T-cell (primary cell): Measurements from ENCODE around the gene SSUH2. TPM values are rescaled to one million over a fixed set of nuclear protein-coding genes. Genes with fewer than 3 reads are reported as not detected.
"Not testable (repeated sequence)": the region's sequence is repeated elsewhere in the genome, so short reads cannot be mapped to it uniquely, and the experiment has no call there.

Source experiments
- ATAC-seq, 4 experiments: fragments of 200-7000 bp in 3 of 4; fragments of 150-1000 bp in 1 of 4; cut with Tn5 transposase; replicated peaks in 1 of 4; 1 replicate in 3 of 4; 2 replicates in 1 of 4; pipeline ENCODE4 v1.10.0; 2021; ENCODE audit warnings: moderate library complexity in 3 of 4, mild to moderate bottlenecking in 2 of 4, moderate number of reproducible peaks in 1 of 4
- CTCF ChIA-PET, 2 donors: fragments of 300-600 bp; sonication (Branson Sonifier 250); formaldehyde crosslinking; loops; one replicate each; lab custom pipeline; 2022; ENCODE audit warnings: antibody characterized with exemption in 2 of 2; lab: Charles Lee
- POLR2A ChIA-PET, 2 donors: fragments of 300-600 bp; sonication (Branson Sonifier 250); formaldehyde crosslinking; loops; one replicate each; lab custom pipeline; 2022; ENCODE audit warnings: antibody characterized with exemption in 2 of 2; lab: Charles Lee
- DNase-seq, 35 experiments: peaks; one replicate each; pipeline versions ENCODE4 v3.0.0 to v3.0.0-alpha.2; 2013 to 2023
- H3K27ac ChIP-seq: one replicate; pipeline ENCODE4 v1.5.1; 2013; ENCODE audit warnings: low read length
- H3K27me3 ChIP-seq, 2 experiments: replicated peaks in 1 of 2; 1 replicate in 1 of 2; 2 replicates in 1 of 2; pipeline versions ENCODE4 v1.6.1 to v1.7.0; 2013; ENCODE audit warnings: low read length in 1 of 2, mixed read lengths in 1 of 2; ENCODE audit not compliant: control insufficient read depth in 2 of 2, insufficient read depth in 2 of 2; ENCODE audit errors: extremely low read depth in 1 of 2
- H3K36me3 ChIP-seq, 2 donors: 1 replicate in 1 of 2; 2 replicates in 1 of 2; pipeline versions ENCODE4 v1.6.1 to v1.7.0; 2013; ENCODE audit warnings: low read length in 1 of 2; ENCODE audit not compliant: control insufficient read depth in 2 of 2, insufficient read depth in 1 of 2; ENCODE audit errors: extremely low read depth in 1 of 2
- H3K4me1 ChIP-seq, 2 experiments: 1 replicate in 1 of 2; 2 replicates in 1 of 2; pipeline versions ENCODE4 v1.6.1 to v1.7.0; 2013; ENCODE audit warnings: low read length in 2 of 2, mixed read lengths in 1 of 2; ENCODE audit not compliant: insufficient read depth in 2 of 2, control insufficient read depth in 1 of 2; ENCODE audit errors: extremely low read depth in 1 of 2
- H3K4me3 ChIP-seq, 2 donors: 1 replicate in 1 of 2; 2 replicates in 1 of 2; pipeline versions ENCODE4 v1.5.1 to v1.7.0; 2013; ENCODE audit warnings: mild to moderate bottlenecking in 2 of 2, low read length in 1 of 2, moderate library complexity in 1 of 2; ENCODE audit not compliant: control insufficient read depth in 1 of 2; ENCODE audit errors: extremely low read depth in 1 of 2
- H3K9me3 ChIP-seq: 2 replicates; pipeline ENCODE4 v1.7.0; 2013
- H3K27ac Mint-ChIP-seq, 2 donors: one replicate each; pipeline ENCODE4 v1.8.0; 2020 to 2021; ENCODE audit warnings: mild to moderate bottlenecking in 2 of 2, mixed read lengths in 2 of 2
- H3K27me3 Mint-ChIP-seq, 2 donors: one replicate each; pipeline ENCODE4 v1.8.0; 2021 to 2022; ENCODE audit warnings: mixed read lengths in 2 of 2
- H3K36me3 Mint-ChIP-seq: one replicate; pipeline ENCODE4 v1.8.0; 2021; ENCODE audit warnings: mixed read lengths
- H3K4me1 Mint-ChIP-seq, 3 donors: one replicate each; pipeline ENCODE4 v1.8.0; 2020 to 2022; ENCODE audit warnings: mixed read lengths in 3 of 3, mild to moderate bottlenecking in 1 of 3
- H3K4me3 Mint-ChIP-seq, 3 donors: one replicate each; pipeline ENCODE4 v1.8.0; 2020 to 2022; ENCODE audit warnings: mild to moderate bottlenecking in 3 of 3, mixed read lengths in 3 of 3, moderate library complexity in 3 of 3
- H3K9me3 Mint-ChIP-seq, 3 donors: one replicate each; pipeline ENCODE4 v1.8.0; 2020 to 2022; ENCODE audit warnings: mixed read lengths in 3 of 3
- WGBS: methylation state at CpG from one replicate; pipeline ENCODE4 v1.1.5; 2013; ENCODE audit warnings: missing lambda C conversion rate; ENCODE audit not compliant: insufficient coverage; 5-methylcytosine and 5-hydroxymethylcytosine counted together
- total RNA-seq, 35 experiments: library from RNA in 6 of 35; stranded (reverse) in 6 of 35; fragments of 120-200 nt in 1 of 35; gene quantifications; one replicate each; pipeline versions ENCODE4 v1.2.1 to v1.2.4 and lab custom pipeline; 2013 to 2026

The SSUH2 gene
- total RNA-seq, 5 donors from 2014 or later (not counting 1 experiment from before 2014, with no cell fraction given), result 0.13 TPM; not detected in 4

- no peaks in the 10 kb centered on the region for H3K9me3 Mint-ChIP-seq
These were observed 10.8 kb upstream of the SSUH2 start for GRCh38 chr3:8655387-8655835.

DNA sequence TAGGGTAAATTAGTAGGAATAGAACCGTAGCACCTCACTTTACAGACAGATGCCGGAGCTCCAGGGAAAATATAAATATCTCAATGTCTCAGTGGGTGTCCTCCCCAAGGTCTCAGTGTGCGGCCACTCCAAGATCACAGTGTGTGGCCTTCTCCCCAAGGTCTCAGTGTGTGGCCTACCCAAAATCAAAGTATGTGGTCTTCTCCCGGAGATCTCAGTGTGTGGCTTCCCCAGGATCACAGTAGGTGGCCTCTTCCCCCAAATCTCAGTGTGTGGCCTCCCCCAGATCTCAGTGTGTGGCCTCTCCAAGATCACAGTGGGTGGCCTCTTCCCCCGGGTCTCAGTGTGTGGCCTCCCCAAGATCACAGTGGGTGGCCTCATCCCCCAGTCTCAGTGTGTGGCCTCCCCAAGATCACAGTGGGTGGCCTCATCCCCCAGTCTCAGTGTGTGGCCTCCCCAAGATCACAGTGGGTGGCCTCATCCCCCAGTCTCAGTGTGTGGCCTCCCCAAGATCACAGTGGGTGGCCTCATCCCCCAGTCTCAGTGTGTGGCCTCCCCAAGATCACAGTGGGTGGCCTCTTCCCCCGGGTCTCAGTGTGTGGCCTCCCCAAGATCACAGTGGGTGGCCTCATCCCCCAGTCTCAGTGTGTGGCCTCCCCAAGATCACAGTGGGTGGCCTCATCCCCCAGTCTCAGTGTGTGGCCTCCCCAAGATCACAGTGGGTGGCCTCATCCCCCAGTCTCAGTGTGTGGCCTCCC, 10.2 kb upstream of the SSUH2 start:
- POLR2A ChIA-PET, result not testable (repeated sequence)

More at GRCh38 chr3:8655387-8655835, 10.8 kb upstream of the SSUH2 start:
- Mint-ChIP-seq H3K36me3 (no peaks in the 10 kb centered on the region), H3K4me1 (peaks cover 0 to 2% (median 0%) of the 10 kb centered on the region in 3 donors), H3K27me3 (peaks cover 21% of the 10 kb centered on the region in 2 donors), H3K27ac (no peak overlapping the region), H3K4me3 (no peak overlapping the region)
- Histone ChIP-seq H3K27me3 (peaks cover 0 to 20% of the 10 kb centered on the region in 2 experiments), H3K4me1 (no peaks in the 10 kb centered on the region), H3K36me3 (no peaks in the 10 kb centered on the region), H3K27ac (no peak overlapping the region), H3K9me3 (no peaks in the 10 kb centered on the region), H3K4me3 (no peak overlapping the region)
- ATAC-seq, result no peak
- ChIA-PET CTCF (interaction anchor here in 1 of 2 donors (1.0 kb wide), 1 partner anchor 8 kb away, joined by 3 read pairs; no protein-coding TSS in a partner anchor), POLR2A (no interaction called here)
- WGBS, result 72% methylated on average over 8 of the region's 10 CpGs
- no peak for DNase-seq

DNA sequence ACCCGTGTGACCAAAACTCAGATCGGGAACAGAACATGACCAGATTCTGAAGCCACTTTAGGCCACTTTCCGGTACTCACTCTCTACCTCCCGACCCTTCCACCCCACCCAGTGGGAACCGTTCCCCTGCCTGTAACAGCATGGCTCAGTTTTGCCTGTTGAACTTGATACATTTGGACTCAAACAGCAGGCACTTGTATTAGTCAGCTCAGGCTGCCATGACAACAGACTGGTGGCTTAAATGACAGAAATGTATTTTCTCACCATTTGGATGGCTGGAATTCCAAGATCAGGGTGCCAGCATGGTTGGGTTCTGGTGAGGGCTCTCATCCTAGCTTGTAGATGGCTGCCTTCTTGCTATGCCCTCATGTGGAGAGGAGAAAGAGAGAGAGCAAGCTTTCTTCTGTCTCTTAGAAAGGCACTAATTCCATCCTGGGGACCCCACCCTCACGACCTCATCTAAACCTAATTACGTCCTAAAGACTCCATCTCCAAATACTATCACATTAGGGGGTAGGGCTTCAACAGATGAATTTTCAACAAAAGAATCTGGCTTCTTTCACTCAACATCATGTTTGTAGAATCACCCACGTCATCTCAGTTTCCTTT, 9.3 kb upstream of the SSUH2 start:
- Histone ChIP-seq H3K36me3 (no peaks in the 10 kb centered on the region), H3K4me3 (no peak overlapping the region), H3K9me3 (no peaks in the 10 kb centered on the region), H3K4me1 (no peaks in the 10 kb centered on the region), H3K27me3 (peaks cover 0 to 26% of the 10 kb centered on the region in 2 experiments), H3K27ac (no peak overlapping the region)
- ATAC-seq (no peak), DNase-seq (no peak)
- H3K36me3 Mint-ChIP-seq, result no peaks in the 10 kb centered on the region
- peaks cover 20 to 21% of the 10 kb centered on the region in 2 donors for H3K27me3 Mint-ChIP-seq
- H3K27ac Mint-ChIP-seq, result no peak overlapping the region
- no peak overlapping the region for H3K4me3 Mint-ChIP-seq
- POLR2A ChIA-PET, result no interaction called here
- H3K9me3 Mint-ChIP-seq, result no peaks in the 10 kb centered on the region
- 92% methylated on average over 5 of the region's 8 CpGs for WGBS
- CTCF ChIA-PET, result no interaction called here
- H3K4me1 Mint-ChIP-seq, result peaks cover 0 to 2% (median 0%) of the 10 kb centered on the region in 3 donors

More for the DNA sequence above, 10.2 kb upstream of the SSUH2 start:
- DNase-seq, H3K27ac ChIP-seq, H3K27ac Mint-ChIP-seq, H3K36me3 ChIP-seq, H3K4me3 Mint-ChIP-seq, H3K36me3 Mint-ChIP-seq, H3K4me1 ChIP-seq, H3K4me3 ChIP-seq, CTCF ChIA-PET, H3K4me1 Mint-ChIP-seq, ATAC-seq, H3K9me3 Mint-ChIP-seq, H3K9me3 ChIP-seq: not testable (repeated sequence)
- 68% methylated on average over 2 of the region's 6 CpGs for WGBS
- H3K27me3 Mint-ChIP-seq, result peaks cover 21 to 26% of the 10 kb centered on the region in 2 donors
- peaks cover 0 to 22% of the 10 kb centered on the region in 2 experiments for H3K27me3 ChIP-seq

DNA sequence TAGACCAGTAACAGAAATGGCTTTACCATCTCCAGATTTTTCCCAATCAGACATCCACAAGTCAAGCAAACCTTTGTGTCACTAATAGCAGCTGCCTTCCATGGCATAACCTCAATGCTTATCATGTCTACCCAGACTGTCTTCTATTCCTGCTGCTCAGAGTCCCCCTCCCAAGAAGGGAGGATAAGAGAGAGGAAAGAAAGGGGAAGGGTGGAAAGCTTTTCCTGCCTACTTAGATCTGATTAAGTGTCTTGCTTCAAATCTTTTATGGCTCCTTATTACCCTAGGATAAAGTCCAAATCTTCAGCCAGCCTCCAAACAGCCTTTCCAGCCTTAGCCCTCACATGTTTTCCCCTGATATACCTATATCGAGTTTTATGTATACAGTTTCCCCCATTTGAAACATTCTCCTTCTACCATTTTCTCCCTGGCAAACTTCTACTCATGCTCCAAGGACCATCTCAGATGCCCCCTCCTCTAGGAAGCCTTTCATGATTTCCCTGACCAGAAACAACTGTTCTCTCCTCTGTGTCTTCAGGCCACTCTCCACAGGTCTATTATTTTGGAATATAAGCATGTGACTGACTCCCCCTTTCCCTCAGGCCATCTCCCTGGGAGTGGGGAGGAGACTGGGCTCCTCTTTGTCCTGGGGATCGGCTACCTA, 7.9 kb upstream of the SSUH2 start:
- Mint-ChIP-seq H3K9me3 (no peaks in the 10 kb centered on the region), H3K36me3 (no peaks in the 10 kb centered on the region), H3K4me1 (no peaks in the 10 kb centered on the region), H3K4me3 (no peak overlapping the region), H3K27ac (no peak overlapping the region), H3K27me3 (peaks cover 16 to 21% of the 10 kb centered on the region in 2 donors)
- no peak overlapping the region for H3K27ac ChIP-seq
- H3K4me3 ChIP-seq, result no peak overlapping the region
- H3K9me3 ChIP-seq, result no peaks in the 10 kb centered on the region
- no peaks in the 10 kb centered on the region for H3K36me3 ChIP-seq
- H3K27me3 ChIP-seq, result peaks cover 0 to 18% of the 10 kb centered on the region in 2 experiments
- ATAC-seq, result no peak
- POLR2A ChIA-PET, result interaction anchor here in 1 of 2 donors (0.6 kb wide), 1 partner anchor 302 kb away, joined by 3 read pairs; no protein-coding TSS in a partner anchor
- CTCF ChIA-PET, result no interaction called here
- H3K4me1 ChIP-seq, result no peaks in the 10 kb centered on the region
- no peak for DNase-seq
- WGBS, result 69% methylated on average over 1 of the region's 2 CpGs

DNA sequence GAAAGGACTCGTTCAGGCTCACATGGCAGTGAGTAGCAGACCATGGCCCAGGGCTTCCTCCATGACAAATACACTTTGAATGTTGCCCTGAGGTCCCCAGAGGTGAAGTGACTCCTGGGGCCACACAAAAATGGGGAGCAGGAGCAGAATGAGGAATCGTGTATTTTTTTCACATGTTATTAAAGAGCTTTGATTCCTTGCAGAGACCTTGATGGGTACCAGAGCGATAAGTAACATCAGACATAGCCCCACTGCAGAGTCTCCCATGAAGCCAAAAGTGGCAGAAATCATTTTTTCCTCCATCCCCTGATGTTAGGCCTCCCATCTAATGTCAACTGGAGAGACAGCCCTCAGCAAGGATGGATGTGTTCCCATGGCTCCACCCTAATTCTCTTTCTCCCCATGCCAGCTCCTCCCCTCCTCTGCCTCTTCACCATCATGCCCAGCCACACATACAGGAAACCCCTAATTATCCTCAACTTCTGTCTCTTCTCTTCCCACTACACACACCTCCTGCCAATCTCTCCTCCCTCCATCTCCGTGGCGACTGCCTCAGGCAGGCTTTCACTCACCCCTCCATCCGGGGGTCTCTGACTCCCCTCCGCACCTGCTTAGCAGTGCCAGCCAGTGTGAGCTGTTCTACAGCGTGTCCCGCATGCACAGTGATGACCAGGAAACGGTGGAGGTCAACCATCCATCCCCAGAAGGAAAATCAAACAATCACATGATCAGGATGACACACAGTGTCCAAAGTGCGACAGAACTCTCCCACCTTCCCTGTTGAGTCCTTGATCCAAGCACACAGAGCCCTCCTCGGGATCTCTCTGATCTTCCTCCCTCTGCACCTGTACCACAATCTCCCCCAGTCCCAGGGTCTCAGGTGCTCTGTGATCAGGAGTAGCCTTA, 7.1 kb upstream of the SSUH2 start:
- Histone ChIP-seq H3K4me3 (no peak overlapping the region), H3K27ac (no peak overlapping the region), H3K4me1 (no peaks in the 10 kb centered on the region), H3K27me3 (peaks cover 0 to 14% of the 10 kb centered on the region in 2 experiments), H3K9me3 (no peaks in the 10 kb centered on the region), H3K36me3 (no peaks in the 10 kb centered on the region)
- Mint-ChIP-seq H3K9me3 (no peaks in the 10 kb centered on the region), H3K27me3 (peaks cover 10 to 15% of the 10 kb centered on the region in 2 donors), H3K4me1 (no peaks in the 10 kb centered on the region), H3K36me3 (no peaks in the 10 kb centered on the region), H3K27ac (no peak overlapping the region), H3K4me3 (no peak overlapping the region)
- ATAC-seq, result no peak
- CTCF ChIA-PET, result no interaction called here
- no peak for DNase-seq
- POLR2A ChIA-PET, result no interaction called here
- 78% methylated on average over 11 of the region's 12 CpGs for WGBS
